NCI-H1092 (cell line): ENCODE results near the gene LHFPL6.

ENCODE experiments used
- DNase-seq: peaks from one replicate; lab custom pipeline; 2025; lab: John Stamatoyannopoulos, UW

LHFPL6 gene

GRCh38 chr13:39462428-39462827 is 140.6 kb downstream of the LHFPL6 start:
- DNase-seq, result no peak

GRCh38 chr13:39461685-39462266 is 141.2 kb downstream of the LHFPL6 start:
- DNase-seq, result no peak

DNA sequence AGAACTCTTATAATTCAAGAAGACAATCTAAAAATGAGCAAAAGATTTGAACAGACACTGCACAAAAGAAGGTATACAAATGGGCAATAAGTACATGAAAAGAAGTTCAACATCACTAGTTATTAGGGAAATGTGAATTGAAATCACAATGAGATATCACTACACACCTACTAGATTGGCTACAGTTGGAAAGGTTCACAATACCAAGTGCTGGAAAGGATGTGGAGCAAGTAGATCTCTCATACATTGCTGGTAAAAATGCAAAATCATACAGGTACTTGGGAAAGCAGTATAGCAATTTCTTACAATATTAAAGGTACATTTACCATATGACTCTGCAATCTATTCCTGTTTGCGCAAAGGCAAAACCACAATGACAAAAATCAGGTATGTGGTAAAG is 145.7 kb downstream of the LHFPL6 start:
- DNase-seq, result no peak

- no peak for DNase-seq
Observed at GRCh38 chr13:39455521-39456175, 147.3 kb downstream of the LHFPL6 start.

DNA sequence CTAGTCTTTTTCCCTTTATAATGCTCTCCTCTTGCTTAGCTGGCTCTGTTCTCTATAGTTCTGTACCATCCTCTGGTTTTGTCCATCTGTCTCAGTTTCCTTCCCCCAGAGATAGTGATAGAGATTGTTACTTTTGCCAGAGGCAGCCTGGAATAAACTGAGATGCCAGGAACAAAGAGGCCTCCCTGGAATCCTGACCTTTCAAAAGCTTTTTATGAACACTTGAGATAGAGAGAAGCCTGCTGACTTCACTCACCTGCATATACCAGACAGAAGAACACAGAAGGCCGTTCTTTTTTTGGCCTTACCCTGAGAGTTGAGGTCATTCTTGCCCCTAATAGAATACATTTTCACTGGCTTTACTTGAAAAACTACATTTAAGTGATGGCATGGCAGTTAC is 150.2 kb downstream of the LHFPL6 start:
- DNase-seq, result no peak

DNA sequence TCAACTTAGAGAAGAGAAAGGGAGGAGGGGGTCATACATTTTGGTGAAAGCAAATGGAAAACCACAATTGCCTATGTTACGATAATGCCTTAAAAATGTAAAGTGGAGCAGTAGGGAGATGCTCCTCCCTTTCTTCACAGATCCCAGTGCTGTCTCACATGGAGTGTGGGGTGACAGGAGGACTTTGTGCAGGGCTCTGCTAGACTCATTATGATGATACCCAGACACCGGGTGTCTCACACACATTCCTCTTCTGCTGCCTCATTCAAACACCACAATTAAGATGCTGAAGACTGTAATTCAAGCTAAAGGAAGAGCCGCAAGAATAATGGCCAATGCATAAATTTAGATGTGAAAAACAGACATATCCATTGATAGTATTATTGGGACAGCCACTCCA is 150.6 kb downstream of the LHFPL6 start:
- no peak for DNase-seq

GRCh38 chr13:39451860-39452301 is 151.1 kb downstream of the LHFPL6 start:
- DNase-seq, result peak; percentile 47

DNA sequence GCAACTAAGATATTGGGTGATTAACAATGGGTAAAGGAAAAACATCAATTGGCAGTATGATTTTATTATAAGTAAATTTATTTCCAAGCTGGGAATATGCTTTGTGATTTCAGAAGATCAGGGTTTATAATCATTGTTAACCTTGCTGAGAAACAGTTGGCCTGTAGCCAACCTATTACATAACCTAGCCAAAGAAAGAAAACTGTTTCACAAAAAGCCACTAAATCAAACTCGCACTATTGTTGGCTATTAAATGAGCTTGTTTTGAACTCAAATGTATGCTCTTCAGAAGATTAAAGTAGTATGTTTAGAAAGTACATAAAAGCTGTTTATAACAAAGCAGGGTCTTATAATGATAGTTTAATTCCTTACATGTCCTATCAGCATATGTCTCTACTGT is 151.7 kb downstream of the LHFPL6 start:
- no peak for DNase-seq

- no peak for DNase-seq
Observed at GRCh38 chr13:39450176-39450575, 152.8 kb downstream of the LHFPL6 start.

DNA sequence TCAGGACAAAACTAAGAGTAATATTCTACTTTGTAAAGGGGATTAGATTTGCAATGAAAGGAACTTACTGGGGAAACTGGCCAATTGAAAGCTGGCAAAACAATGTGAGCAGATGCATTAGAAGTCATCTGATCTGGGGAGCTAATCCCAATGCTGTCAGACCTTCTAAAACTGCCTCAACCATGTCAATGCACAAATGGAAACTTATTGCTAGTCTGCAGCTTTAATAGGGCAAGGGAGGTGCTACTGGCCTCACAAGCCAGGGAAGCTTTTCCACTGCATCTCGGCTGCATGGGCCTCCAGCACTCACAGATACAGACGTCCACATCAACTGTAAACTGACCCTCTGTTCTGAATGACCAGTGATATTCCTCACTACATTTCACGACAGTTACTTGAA is 154.2 kb downstream of the LHFPL6 start:
- DNase-seq, result no peak

- no peak for DNase-seq
Observed at GRCh38 chr13:39446865-39447264, 156.1 kb downstream of the LHFPL6 start.

DNA sequence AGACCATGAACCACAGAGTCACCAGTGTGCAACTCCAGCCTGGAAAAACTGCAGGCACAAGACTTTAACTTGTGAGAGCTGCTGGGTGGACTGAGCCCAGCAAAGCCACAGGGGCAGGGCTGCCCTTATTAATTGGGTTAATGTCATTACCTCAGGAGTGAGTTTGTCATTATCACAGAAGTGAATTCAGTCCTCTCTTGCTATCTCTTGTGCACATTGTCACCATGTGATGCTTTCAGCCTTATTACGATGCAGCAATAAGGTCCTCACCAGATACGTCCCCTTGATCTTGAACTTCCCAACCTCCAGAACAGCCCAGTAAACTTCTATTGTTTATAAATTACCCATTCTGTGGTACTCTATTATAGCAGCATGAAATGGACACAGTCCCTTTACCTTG is 158.1 kb downstream of the LHFPL6 start:
- DNase-seq, result no peak

- DNase-seq, result no peak
Observed at GRCh38 chr13:39433651-39434050, 169.3 kb downstream of the LHFPL6 start.

DNA sequence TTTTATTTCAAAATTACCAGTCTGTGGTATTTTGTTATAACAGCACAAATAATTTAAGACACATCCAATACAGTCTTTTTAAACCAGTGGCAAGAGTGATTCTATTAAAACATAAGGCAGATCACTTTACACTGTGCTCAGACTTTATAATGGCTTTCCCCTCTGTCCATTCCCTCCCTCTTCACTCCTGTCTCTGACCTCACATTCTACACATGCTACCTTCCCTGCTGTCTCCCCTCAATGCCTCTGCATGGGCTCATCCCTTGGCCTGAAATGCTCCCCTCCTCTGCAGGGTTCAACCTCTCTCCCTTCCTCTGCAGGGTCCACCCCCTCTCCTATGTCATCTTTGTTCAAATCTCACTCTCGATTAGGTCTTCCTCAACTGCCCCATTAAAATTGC is 170.8 kb downstream of the LHFPL6 start:
- no peak for DNase-seq

DNA sequence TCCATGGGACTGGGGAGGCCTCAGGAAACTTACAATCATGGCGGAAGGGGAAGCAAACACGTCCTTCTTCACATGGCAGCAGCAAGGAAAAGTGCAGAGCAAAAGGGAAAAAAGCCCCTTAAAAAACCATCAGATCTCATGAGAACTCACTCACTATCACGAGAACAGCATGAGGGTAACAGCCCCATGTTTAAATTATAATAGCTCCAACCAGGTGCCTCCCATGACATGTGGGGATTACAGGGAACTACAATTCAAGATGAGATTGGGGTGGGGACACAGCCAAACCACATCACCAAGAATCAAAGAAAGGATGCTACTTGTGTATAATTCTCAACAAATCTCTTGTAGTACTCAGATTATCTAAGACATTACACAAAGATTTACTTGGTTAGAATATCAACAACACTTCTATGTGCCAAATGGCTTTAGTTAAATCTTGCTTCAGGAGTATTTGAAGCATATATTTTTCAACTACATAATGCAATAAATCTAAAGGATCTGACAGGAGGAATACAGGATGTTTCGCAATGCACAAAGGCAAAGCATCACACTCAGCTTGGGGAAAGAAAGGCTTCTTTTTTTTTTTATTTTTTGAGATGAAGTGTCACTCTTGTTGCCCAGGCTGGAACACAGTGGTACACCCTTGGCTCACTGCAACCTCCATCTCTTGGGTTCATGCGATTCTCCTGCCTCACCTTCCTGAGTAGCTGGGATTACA is 180.0 kb downstream of the LHFPL6 start:
- DNase-seq, result no peak

DNA sequence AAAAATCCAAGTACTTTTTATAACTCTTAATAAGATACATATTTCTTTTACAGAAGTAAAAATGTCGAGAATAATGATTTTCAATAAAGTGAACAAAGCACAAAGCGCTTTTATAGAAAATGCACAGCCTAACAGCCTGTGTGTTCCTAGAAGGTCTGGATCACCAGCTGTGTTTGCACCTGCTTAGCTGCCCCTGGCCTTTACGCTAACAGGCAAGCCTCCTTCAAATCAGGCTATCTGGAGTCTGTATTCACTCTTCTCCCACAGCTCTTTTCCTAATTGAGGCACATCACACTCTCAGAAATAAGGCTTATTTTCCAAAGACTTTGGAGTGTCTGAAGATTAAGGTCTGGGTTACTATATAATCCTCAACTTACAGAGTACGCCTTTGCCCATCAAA is 183.1 kb downstream of the LHFPL6 start:
- peak; percentile 77 for DNase-seq

DNA sequence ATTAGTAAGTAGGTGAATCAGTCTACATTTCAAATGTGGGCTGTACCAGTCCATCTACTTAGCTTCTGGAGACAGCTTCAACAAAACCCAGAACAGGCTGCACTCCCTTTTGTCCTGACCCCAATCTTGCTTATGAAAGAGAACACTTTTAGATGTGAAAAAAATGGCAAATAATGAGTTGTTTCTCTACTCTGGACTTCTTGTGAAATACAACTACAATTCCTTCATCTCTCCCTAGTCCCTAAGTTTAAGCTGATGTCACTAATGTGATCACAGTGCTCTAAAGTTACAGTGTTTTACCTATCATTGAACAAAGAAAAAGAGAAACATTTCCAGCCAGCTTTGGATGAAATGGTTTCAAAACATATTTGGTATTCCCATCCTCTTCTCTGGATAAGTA is 183.9 kb downstream of the LHFPL6 start:
- DNase-seq, result no peak

DNA sequence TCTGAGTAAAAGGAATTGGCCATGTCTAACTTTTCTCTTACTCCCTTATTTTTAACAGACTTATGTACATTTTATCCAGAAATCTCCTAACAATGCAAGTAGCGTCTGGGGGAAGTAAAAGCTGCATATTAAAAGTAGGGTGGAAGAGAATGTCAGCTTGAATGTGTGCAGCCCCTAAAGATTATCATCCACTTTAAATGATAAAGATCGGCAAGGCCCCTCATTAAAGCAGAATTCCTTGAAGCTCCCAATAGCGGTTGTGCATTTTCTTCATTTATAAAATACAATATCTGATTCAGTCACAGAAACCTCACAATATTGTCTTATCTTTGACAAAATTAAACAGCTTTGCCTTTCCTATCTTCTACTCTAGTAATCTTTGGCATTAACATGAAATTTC is 184.6 kb downstream of the LHFPL6 start:
- DNase-seq, result no peak

DNA sequence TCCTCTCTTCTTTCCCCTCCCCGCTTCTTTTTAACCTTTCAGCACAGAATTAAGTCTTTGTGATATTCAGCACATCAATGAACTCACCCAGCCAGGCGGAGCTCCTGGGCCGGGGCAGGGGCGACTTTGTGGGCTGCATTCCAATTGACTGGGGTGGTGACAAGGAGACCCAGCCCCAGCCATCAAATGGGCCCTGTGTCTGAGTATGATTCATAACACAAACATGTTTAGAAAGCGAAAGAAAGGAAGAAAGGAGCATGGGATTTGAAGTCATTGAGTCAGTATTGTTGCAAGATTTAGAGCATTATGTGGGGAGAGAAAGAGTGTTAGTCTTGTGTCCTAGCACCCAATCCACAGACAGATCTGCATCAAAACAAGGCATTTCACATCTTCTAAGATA is 185.3 kb downstream of the LHFPL6 start:
- DNase-seq, result no peak

DNA sequence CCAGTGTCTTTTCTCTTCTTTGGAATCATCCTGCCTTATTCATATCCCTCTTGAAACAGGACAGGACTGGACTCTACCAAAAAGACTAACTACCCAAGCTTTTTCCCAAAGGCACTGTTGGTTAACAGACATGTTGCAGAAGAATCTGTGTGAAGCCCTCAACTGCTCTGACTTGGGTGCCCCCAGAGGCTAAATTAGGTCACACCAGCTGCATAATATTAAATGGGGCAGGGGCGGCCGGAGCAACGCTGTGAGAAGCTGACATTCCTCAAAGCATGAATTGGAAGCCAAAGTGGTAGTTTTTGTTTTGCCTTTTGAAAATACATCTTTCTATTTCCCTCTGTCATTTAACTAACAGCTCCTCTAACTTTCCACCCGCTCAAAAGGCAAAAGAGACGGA is 185.9 kb downstream of the LHFPL6 start:
- no peak for DNase-seq

- DNase-seq, result peak; percentile 20
Observed at GRCh38 chr13:39415008-39415802, 187.8 kb downstream of the LHFPL6 start.

DNA sequence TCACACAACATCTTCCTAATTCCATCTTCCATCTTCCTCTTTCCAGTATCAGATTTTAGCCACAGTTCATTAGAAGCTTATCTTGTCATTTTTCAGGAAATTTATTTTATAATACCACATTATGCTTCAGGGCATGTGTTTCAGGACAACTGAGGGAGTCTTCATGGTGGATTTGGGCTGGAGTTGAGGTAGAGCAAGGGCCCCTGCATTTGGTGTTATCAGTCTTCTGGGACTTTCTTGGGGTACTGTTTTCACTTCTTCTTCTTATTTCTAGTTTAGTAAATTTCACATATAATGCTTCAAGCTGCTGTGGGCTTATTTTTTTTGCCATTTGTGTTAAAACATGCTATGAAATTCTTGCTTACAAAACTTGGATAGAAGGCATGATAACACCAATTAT is 188.7 kb downstream of the LHFPL6 start:
- DNase-seq, result no peak

DNA sequence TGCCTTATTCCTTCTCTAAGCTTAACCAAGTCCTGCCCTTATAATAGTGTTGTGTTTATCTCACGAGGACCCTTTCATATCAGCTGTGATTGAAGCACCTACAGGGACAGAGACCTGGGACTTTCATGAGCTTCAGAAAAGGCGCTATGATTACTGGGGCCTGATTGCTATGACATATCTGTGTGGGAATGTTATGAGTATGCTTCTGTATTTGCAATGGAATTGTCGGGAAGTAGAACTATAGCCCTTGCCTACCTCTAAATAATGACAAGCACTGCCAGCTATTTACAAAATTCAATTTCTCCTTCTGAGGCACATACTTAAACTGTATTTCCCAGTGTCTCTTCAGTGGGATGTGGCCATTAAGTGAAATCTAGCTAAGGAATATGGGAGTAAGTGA is 191.5 kb downstream of the LHFPL6 start:
- no peak for DNase-seq
